ENCODE results near the gene AAK1.

- TF ChIP-seq, protein P1, sequence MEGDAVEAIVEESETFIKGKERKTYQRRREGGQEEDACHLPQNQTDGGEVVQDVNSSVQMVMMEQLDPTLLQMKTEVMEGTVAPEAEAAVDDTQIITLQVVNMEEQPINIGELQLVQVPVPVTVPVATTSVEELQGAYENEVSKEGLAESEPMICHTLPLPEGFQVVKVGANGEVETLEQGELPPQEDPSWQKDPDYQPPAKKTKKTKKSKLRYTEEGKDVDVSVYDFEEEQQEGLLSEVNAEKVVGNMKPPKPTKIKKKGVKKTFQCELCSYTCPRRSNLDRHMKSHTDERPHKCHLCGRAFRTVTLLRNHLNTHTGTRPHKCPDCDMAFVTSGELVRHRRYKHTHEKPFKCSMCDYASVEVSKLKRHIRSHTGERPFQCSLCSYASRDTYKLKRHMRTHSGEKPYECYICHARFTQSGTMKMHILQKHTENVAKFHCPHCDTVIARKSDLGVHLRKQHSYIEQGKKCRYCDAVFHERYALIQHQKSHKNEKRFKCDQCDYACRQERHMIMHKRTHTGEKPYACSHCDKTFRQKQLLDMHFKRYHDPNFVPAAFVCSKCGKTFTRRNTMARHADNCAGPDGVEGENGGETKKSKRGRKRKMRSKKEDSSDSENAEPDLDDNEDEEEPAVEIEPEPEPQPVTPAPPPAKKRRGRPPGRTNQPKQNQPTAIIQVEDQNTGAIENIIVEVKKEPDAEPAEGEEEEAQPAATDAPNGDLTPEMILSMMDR (IDR thresholded peaks at IDR 0.05; ENCODE audit: insufficient read depth, low read length, poor library complexity, severe bottlenecking) = no peak
- no peak for TF ChIP-seq EZH2phosphoT487 (conservative IDR thresholded peaks at IDR 0.05; ENCODE audit: low read length)
Measured at GRCh38 chr2:69578198-69578540, 65.4 kb downstream of the AAK1 start.
